ENCODE results near the gene UMAD1. TPM values are rescaled to one million over a fixed set of nuclear protein-coding genes. Genes with fewer than 3 reads are reported as not detected.

Gene UMAD1
- polyA plus RNA-seq, 3 donors, result 6.2 to 22.7 (median 18.6) TPM

- no peak overlapping the region for H3K9ac ChIP-seq (ENCODE audit: insufficient read depth, low read length, poor library complexity, severe bottlenecking)
- H3K36me3 ChIP-seq (replicated peaks in 1 of 2; ENCODE audit: control insufficient read depth in 1 of 2, insufficient read depth in 2 of 2, low read length in 2 of 2), result no peaks in the 10 kb centered on the region
- H3K9me3 Mint-ChIP-seq, result no peaks in the 10 kb centered on the region
- H3K4me3 Mint-ChIP-seq, result no peak overlapping the region
- H3K79me2 ChIP-seq (ENCODE audit: insufficient read depth, low read length), result no peaks in the 10 kb centered on the region
- no CpG with 5 or more reads among the region's 1 CpG for WGBS (ENCODE audit: insufficient coverage)
- TF ChIP-seq, protein P1, sequence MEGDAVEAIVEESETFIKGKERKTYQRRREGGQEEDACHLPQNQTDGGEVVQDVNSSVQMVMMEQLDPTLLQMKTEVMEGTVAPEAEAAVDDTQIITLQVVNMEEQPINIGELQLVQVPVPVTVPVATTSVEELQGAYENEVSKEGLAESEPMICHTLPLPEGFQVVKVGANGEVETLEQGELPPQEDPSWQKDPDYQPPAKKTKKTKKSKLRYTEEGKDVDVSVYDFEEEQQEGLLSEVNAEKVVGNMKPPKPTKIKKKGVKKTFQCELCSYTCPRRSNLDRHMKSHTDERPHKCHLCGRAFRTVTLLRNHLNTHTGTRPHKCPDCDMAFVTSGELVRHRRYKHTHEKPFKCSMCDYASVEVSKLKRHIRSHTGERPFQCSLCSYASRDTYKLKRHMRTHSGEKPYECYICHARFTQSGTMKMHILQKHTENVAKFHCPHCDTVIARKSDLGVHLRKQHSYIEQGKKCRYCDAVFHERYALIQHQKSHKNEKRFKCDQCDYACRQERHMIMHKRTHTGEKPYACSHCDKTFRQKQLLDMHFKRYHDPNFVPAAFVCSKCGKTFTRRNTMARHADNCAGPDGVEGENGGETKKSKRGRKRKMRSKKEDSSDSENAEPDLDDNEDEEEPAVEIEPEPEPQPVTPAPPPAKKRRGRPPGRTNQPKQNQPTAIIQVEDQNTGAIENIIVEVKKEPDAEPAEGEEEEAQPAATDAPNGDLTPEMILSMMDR (IDR thresholded peaks at IDR 0.05), result no peak
- H3K4me3 ChIP-seq (replicated peaks in 1 of 3; ENCODE audit: low read depth in 2 of 3, low read length in 3 of 3), result no peak overlapping the region
- intact Hi-C loops (cut with micrococcal nuclease), result no loop called here
- no peak overlapping the region for H3K27ac Mint-ChIP-seq
- no peaks in the 10 kb centered on the region for H3K4me1 ChIP-seq (ENCODE audit: control insufficient read depth in 1 of 2, insufficient read depth in 2 of 2, low read length in 2 of 2)
- no peaks in the 10 kb centered on the region for H3K9me3 ChIP-seq (replicated peaks in 1 of 2; ENCODE audit: control insufficient read depth in 1 of 2, insufficient read depth in 1 of 2, low read length in 2 of 2)
- no peak overlapping the region for H2AFZ ChIP-seq (ENCODE audit: insufficient read depth, low read depth, low read length, poor library complexity, severe bottlenecking)
- no peaks in the 10 kb centered on the region for H4K20me1 ChIP-seq (ENCODE audit: insufficient read depth, low read length)
- DNase-seq, result no peak
- H3K27ac ChIP-seq (ENCODE audit: low read depth in 1 of 2, low read length in 2 of 2), result no peak overlapping the region
- H3K27me3 Mint-ChIP-seq (ENCODE audit: low read depth in 3 of 3), result peaks cover 0 to 2% (median 2%) of the 10 kb centered on the region in 3 donors
- no peaks in the 10 kb centered on the region for H3K36me3 Mint-ChIP-seq
- H3K27me3 ChIP-seq (ENCODE audit: control insufficient read depth in 2 of 2, insufficient read depth in 2 of 2, low read length in 2 of 2), result no peaks in the 10 kb centered on the region
- no peak overlapping the region for H3K4me2 ChIP-seq (replicated peaks; ENCODE audit: extremely low read depth, low read length, poor library complexity, severe bottlenecking)
- H3K4me1 Mint-ChIP-seq, result no peaks in the 10 kb centered on the region
These were observed 283.3 kb downstream of the UMAD1 start for GRCh38 chr7:7923818-7924217.

- Mint-ChIP-seq H3K27me3 (ENCODE audit: low read depth in 3 of 3) (peaks cover 0 to 2% (median 2%) of the 10 kb centered on the region in 3 donors), H3K9me3 (no peaks in the 10 kb centered on the region), H3K4me1 (no peaks in the 10 kb centered on the region), H3K36me3 (no peaks in the 10 kb centered on the region), H3K27ac (no peak overlapping the region), H3K4me3 (no peak overlapping the region)
- Histone ChIP-seq H3K4me3 (replicated peaks in 1 of 3; ENCODE audit: low read depth in 2 of 3, low read length in 3 of 3) (no peak overlapping the region), H4K20me1 (ENCODE audit: insufficient read depth, low read length) (no peaks in the 10 kb centered on the region), H3K27ac (ENCODE audit: low read depth in 1 of 2, low read length in 2 of 2) (no peak overlapping the region), H3K9ac (ENCODE audit: insufficient read depth, low read length, poor library complexity, severe bottlenecking) (no peak overlapping the region), H3K4me2 (replicated peaks; ENCODE audit: extremely low read depth, low read length, poor library complexity, severe bottlenecking) (no peak overlapping the region), H3K36me3 (replicated peaks in 1 of 2; ENCODE audit: control insufficient read depth in 1 of 2, insufficient read depth in 2 of 2, low read length in 2 of 2) (no peaks in the 10 kb centered on the region), H3K79me2 (ENCODE audit: insufficient read depth, low read length) (no peaks in the 10 kb centered on the region), H3K27me3 (ENCODE audit: control insufficient read depth in 2 of 2, insufficient read depth in 2 of 2, low read length in 2 of 2) (no peaks in the 10 kb centered on the region), H3K9me3 (replicated peaks in 1 of 2; ENCODE audit: control insufficient read depth in 1 of 2, insufficient read depth in 1 of 2, low read length in 2 of 2) (no peaks in the 10 kb centered on the region), H3K4me1 (ENCODE audit: control insufficient read depth in 1 of 2, insufficient read depth in 2 of 2, low read length in 2 of 2) (no peaks in the 10 kb centered on the region), H2AFZ (ENCODE audit: insufficient read depth, low read depth, low read length, poor library complexity, severe bottlenecking) (no peak overlapping the region)
- intact Hi-C loops (cut with micrococcal nuclease), result no loop called here
- TF ChIP-seq, protein P1 (IDR thresholded peaks at IDR 0.05), result no peak
- no peak for DNase-seq
These were observed 283.8 kb downstream of the UMAD1 start for GRCh38 chr7:7924303-7924702.

Small RNA genes lying within 50 kb of the gene (small RNA-seq; reads per million reads assigned to genes)
- not detected for gene RNU6-534P (ENCODE audit: insufficient read length, low read depth)

Other genes starting within 250 kb of the UMAD1 start
- not detected for gene COL28A1, start 104.9 kb upstream of the UMAD1 start, polyA plus RNA-seq
- gene MIOS, start 73.9 kb upstream of the UMAD1 start, polyA plus RNA-seq, result 10 to 100 TPM; 18.3 to 32.6 (median 20.2) TPM
- 10 to 100 TPM in 2 of 3 donors, 1 to 10 TPM in 1; 6.2 to 50.5 (median 44.7) TPM for gene RPA3, start 77.9 kb downstream of the UMAD1 start, polyA plus RNA-seq

Data from CD14-positive monocyte (primary cell).